NCI-H82 (cell line): ENCODE results near the gene ZBTB17.
"Not testable (repeated sequence)": the region's sequence is repeated elsewhere in the genome, so short reads cannot be mapped to it uniquely, and the experiment has no call there.

ENCODE experiments used
- DNase-seq: peaks from one replicate; lab custom pipeline; 2025; lab: John Stamatoyannopoulos, UW

Gene ZBTB17

DNA sequence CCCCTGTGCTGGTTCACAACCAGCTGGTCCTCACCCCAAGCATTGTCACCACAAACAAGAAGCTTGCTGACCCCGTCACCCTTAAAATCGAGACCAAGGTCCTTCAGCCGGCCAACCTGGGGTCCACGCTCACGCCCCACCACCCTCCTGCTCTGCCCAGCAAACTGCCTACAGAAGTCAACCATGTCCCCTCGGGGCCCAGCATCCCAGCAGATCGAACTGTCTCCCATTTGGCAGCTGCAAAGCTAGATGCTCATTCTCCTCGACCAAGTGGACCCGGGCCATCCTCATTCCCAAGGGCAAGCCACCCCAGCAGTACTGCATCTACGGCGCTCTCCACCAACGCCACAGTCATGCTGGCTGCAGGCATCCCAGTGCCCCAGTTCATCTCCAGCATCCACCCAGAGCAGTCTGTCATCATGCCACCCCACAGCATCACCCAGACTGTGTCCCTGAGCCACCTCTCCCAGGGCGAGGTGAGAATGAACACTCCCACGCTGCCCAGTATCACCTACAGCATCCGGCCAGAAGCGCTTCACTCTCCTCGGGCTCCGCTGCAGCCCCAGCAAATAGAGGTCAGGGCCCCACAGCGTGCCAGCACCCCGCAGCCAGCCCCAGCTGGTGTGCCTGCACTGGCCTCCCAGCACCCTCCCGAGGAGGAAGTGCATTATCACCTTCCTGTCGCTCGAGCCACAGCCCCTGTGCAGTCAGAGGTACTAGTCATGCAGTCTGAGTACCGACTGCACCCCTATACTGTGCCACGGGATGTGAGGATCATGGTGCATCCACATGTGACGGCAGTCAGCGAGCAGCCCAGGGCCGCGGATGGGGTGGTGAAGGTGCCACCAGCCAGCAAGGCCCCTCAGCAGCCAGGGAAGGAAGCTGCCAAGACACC, 40.6 kb downstream of the ZBTB17 start:
- no peak for DNase-seq

DNA sequence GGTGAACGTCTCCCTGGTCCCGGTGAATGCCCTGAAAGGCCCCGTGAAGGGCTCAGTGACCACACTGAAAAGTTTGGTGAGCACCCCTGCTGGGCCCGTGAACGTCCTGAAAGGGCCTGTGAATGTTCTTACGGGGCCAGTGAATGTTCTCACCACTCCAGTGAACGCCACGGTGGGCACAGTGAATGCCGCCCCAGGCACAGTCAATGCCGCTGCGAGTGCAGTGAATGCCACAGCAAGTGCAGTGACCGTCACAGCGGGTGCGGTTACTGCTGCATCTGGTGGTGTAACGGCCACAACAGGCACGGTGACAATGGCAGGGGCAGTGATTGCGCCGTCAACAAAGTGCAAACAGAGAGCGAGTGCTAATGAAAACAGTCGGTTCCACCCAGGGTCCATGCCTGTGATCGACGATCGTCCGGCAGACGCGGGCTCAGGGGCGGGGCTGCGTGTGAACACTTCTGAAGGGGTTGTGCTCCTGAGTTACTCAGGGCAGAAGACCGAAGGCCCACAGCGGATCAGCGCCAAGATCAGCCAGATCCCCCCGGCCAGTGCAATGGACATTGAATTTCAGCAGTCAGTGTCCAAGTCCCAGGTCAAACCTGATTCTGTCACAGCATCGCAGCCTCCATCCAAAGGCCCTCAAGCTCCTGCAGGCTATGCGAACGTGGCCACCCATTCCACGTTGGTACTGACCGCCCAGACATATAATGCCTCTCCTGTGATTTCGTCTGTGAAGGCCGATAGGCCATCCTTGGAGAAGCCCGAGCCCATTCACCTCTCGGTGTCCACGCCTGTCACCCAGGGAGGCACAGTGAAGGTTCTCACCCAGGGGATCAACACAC, 41.5 kb downstream of the ZBTB17 start:
- no peak for DNase-seq

DNA sequence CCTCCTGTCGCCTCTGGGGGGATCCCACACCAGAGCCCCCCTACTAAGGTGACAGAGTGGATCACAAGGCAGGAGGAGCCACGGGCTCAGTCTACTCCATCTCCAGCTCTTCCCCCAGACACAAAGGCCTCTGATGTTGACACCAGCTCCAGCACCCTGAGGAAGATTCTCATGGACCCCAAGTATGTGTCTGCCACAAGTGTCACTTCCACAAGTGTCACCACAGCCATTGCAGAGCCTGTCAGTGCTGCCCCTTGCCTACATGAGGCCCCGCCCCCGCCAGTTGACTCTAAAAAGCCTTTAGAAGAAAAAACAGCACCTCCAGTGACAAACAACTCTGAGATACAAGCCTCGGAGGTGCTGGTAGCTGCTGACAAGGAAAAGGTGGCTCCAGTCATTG, 42.2 kb downstream of the ZBTB17 start:
- DNase-seq: no peak

DNA sequence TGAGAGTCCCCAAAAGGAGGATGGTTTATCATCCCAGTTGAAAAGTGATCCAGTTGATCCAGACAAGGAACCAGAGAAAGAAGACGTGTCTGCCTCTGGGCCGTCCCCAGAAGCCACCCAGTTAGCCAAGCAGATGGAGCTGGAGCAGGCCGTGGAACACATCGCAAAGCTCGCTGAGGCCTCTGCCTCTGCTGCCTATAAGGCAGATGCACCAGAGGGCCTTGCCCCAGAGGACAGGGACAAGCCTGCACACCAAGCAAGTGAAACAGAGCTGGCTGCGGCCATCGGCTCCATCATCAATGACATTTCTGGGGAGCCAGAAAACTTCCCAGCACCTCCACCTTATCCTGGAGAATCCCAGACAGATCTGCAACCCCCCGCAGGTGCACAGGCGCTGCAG, 43.3 kb downstream of the ZBTB17 start:
- no peak for DNase-seq

DNA sequence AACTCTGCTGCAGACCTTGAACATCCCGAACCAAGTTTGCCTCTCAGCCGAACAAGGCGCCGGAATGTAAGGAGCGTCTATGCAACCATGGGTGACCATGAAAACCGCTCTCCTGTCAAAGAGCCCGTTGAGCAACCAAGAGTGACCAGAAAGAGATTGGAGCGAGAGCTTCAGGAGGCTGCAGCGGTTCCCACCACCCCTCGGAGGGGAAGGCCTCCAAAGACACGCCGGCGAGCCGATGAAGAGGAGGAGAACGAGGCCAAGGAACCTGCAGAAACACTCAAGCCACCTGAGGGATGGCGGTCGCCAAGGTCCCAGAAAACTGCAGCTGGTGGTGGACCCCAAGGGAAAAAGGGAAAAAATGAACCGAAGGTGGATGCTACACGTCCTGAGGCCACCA, 44.0 kb downstream of the ZBTB17 start:
- no peak for DNase-seq

GRCh38 chr1:15931401-15931800, 44.5 kb downstream of the ZBTB17 start:
- no peak for DNase-seq

GRCh38 chr1:15928971-15929965, 46.6 kb downstream of the ZBTB17 start:
- no peak for DNase-seq

DNA sequence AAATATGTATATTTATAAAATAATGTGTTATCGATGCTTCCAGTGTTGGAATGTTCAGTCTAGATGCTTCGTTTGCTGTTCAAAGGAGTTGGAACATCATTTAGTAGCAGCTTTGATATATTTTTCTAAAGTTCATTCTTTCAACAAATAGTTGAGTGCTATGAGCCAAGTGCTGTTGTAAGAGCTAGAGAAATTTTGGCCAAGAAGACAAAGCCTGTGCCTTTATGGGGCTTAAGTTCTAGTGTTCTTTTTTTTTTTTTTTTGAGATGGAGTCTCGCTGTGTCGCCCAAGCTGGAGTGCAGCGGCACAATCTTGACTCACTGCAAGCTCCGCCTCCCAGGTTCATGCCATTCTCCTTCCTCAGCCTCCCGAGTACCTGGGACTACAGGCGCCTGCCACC, 49.5 kb downstream of the ZBTB17 start:
- not testable (repeated sequence) for DNase-seq

GRCh38 chr1:15923241-15923640, 52.7 kb downstream of the ZBTB17 start:
- no peak for DNase-seq

GRCh38 chr1:15918962-15919715, 56.8 kb downstream of the ZBTB17 start:
- DNase-seq: no peak

GRCh38 chr1:15916916-15917315, 59.0 kb downstream of the ZBTB17 start:
- no peak for DNase-seq

GRCh38 chr1:15916417-15916816, 59.5 kb downstream of the ZBTB17 start:
- DNase-seq: no peak

- no peak for DNase-seq
These were observed 59.9 kb downstream of the ZBTB17 start for GRCh38 chr1:15915991-15916390.

- DNase-seq: not testable (repeated sequence)
These were observed 62.3 kb downstream of the ZBTB17 start for GRCh38 chr1:15913607-15914006.

- DNase-seq: no peak
These were observed 64.0 kb downstream of the ZBTB17 start for GRCh38 chr1:15911927-15912326.

DNA sequence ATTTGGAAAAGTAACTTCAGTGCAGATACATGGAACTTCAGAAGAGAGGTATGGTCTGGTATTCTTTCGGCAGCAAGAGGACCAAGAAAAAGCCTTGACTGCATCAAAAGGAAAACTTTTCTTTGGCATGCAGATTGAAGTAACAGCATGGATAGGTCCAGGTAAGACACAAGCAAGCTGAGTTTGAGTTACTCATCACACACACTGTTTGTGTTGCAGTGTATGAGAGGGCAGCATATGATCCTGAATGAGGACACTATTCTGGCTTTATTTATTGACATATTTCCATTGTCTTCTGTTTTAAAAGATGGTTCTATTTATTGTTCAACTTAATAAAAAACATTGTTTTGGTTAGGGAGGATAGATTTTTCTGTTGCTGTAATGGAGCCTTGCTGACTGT, 64.8 kb downstream of the ZBTB17 start:
- DNase-seq: no peak

GRCh38 chr1:15908597-15908996, 67.3 kb downstream of the ZBTB17 start:
- DNase-seq: no peak

GRCh38 chr1:15902882-15903281, 73.0 kb downstream of the ZBTB17 start:
- no peak for DNase-seq

DNA sequence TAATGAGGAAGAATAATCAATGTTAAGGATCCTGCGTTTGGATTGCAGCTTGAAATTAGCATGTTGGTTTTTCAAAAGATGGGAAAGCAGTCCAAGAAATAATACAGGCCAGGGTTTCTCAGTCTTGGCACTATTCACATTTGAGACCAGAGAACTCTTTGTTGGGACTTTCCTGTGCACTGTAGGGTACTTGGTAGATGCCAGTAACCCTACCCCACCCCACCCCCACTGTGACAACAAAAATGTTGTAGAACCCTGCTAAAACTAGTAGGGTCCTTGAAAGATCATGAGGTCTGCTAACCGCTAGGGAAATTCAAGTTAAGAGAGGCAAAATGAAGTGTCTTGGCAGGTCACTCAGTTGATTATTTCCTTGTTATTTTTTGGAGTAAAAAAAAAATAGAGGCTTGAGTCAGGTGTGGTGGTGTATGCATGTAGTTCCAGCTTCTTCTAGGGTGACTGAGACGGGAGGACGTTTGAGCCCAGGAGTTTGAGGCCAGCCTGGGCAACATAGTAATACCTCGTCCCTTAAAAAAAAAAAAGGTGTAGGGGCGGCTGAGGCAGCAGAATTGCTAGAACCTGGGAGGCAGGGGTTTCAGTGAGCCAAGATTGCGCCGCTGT, 75.1 kb downstream of the ZBTB17 start:
- DNase-seq: no peak

DNA sequence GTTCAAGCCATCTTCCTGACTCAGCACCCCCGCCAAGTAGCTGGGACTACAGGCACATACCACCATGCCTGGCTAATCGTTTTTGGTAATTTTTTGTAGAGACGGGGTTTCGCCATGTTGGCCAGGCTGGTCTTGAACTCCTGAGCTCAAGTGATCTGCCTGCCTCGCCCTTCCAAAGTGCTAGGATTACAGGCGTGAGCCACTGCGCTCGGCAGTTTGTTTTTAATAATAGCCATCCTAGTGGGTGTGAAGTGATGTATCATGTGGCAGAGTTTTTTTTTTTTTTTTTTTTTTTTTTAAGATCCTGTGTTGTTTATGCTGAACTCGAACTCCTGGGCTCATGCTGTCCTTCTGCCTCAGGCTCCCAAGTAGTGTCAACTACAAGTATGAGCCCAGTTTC, 76.6 kb downstream of the ZBTB17 start:
- DNase-seq: no peak
